Measurements from ENCODE around the gene AUTS2.

DNA sequence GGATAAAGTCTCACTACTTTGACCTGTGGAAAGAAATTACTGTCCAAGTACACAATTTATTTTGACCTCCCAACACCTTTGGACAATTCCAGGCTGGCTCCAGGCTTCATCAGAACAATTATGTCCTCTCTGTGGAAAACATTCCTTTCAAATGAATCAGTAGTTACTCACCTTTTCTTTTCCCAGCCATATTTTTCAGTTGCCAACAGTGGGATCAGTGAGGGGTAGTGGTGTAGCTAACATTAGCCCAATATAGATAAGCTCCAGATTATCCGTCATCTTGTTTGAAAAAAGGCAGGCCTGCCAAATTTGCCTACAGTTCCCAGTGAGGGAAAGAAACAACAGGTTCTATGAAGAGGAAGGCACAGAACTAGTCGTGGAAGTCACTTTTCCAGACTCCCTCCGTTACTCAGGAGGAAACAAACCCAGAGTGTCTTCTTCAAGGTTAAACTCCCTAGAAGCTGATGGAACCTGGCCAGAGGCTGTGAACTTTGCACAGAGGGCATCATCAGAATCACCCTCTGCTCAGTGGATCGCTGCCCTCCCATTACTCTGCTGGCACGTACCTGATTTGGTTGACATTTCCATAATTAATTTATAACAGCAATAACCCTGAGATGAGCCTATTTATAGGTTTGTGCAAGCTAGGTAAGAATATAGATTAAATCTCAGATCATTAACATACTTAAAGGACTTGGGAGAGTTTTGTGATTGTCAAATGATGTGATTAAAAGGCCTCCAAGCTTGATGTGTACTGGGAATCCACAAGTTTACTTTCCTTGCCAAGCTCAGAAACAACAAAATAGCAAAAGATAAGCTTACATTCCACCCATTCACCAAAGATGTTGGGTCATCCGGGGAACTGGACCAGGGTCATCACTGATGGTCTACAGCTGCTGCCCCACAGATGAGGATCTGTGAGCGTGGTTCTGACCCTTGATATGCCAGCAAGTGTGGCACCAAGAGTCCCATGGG lies 879.0 kb downstream of the AUTS2 start:
- TF ChIP-seq, protein P1, sequence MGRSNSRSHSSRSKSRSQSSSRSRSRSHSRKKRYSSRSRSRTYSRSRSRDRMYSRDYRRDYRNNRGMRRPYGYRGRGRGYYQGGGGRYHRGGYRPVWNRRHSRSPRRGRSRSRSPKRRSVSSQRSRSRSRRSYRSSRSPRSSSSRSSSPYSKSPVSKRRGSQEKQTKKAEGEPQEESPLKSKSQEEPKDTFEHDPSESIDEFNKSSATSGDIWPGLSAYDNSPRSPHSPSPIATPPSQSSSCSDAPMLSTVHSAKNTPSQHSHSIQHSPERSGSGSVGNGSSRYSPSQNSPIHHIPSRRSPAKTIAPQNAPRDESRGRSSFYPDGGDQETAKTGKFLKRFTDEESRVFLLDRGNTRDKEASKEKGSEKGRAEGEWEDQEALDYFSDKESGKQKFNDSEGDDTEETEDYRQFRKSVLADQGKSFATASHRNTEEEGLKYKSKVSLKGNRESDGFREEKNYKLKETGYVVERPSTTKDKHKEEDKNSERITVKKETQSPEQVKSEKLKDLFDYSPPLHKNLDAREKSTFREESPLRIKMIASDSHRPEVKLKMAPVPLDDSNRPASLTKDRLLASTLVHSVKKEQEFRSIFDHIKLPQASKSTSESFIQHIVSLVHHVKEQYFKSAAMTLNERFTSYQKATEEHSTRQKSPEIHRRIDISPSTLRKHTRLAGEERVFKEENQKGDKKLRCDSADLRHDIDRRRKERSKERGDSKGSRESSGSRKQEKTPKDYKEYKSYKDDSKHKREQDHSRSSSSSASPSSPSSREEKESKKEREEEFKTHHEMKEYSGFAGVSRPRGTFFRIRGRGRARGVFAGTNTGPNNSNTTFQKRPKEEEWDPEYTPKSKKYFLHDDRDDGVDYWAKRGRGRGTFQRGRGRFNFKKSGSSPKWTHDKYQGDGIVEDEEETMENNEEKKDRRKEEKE (IDR thresholded peaks at IDR 0.05), result no peak
- TF ChIP-seq, protein P2, sequence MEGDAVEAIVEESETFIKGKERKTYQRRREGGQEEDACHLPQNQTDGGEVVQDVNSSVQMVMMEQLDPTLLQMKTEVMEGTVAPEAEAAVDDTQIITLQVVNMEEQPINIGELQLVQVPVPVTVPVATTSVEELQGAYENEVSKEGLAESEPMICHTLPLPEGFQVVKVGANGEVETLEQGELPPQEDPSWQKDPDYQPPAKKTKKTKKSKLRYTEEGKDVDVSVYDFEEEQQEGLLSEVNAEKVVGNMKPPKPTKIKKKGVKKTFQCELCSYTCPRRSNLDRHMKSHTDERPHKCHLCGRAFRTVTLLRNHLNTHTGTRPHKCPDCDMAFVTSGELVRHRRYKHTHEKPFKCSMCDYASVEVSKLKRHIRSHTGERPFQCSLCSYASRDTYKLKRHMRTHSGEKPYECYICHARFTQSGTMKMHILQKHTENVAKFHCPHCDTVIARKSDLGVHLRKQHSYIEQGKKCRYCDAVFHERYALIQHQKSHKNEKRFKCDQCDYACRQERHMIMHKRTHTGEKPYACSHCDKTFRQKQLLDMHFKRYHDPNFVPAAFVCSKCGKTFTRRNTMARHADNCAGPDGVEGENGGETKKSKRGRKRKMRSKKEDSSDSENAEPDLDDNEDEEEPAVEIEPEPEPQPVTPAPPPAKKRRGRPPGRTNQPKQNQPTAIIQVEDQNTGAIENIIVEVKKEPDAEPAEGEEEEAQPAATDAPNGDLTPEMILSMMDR (IDR thresholded peaks at IDR 0.05 in 2 of 3, conservative IDR thresholded peaks at IDR 0.05 in 1 of 3; ENCODE audit: control insufficient read depth in 2 of 3, extremely low read depth in 1 of 3, insufficient read depth in 1 of 3, low read depth in 3 of 3, low read length in 3 of 3), result no peak
- no peak for TF ChIP-seq MXI1 (IDR thresholded peaks at IDR 0.05; ENCODE audit: low read depth, low read length)
- no peak for TF ChIP-seq SRF (IDR thresholded peaks at IDR 0.05; ENCODE audit: low read depth in 2 of 2, low read length in 2 of 2)
- TF ChIP-seq TARDBP (IDR thresholded peaks at IDR 0.05; ENCODE audit: borderline replicate concordance), result no peak
- TF ChIP-seq HDAC2 (IDR thresholded peaks at IDR 0.05), result no peak
- TF ChIP-seq CREB1 (IDR thresholded peaks at IDR 0.05; ENCODE audit: low read depth), result no peak
- TF ChIP-seq STAT3 (IDR thresholded peaks at IDR 0.05; ENCODE audit: low read depth, low read length), result no peak
- TF ChIP-seq EP300 (IDR thresholded peaks at IDR 0.05; ENCODE audit: borderline replicate concordance in 1 of 2, control insufficient read depth in 1 of 2, low read depth in 2 of 2, low read length in 2 of 2), result no peak
- TF ChIP-seq CEBPB (IDR thresholded peaks at IDR 0.05; ENCODE audit: borderline replicate concordance in 1 of 2, low read depth in 2 of 2, low read length in 2 of 2), result no peak
- TF ChIP-seq SUZ12 (IDR thresholded peaks at IDR 0.05; ENCODE audit: unreplicated experiment), result no peak

Data from GM12878 (cell line).